Left ventricle myocardium inferior (tissue), 1 donor: Measurements from ENCODE around the gene MIGA2. TPM values are rescaled to one million over a fixed set of nuclear protein-coding genes. Genes with fewer than 3 reads are reported as not detected.
A peak's percentile ranks its signal among the peaks of the same experiment; 100 is the strongest.

Source experiments
- DNase-seq: peaks from one replicate; pipeline ENCODE4 v3.0.0-alpha.2; 2020
- H3K27ac ChIP-seq: fragments of 200-600 bp; replicated peaks from 2 replicates; pipeline ENCODE4 v1.8.0; 2021
- H3K27me3 ChIP-seq: fragments of 200-600 bp; 2 replicates; pipeline ENCODE4 v1.8.0; 2021; ENCODE audit warnings: low read depth
- H3K36me3 ChIP-seq: fragments of 200-600 bp; 2 replicates; pipeline ENCODE4 v1.8.0; 2021
- H3K4me1 ChIP-seq: fragments of 200-600 bp; 2 replicates; pipeline ENCODE4 v1.8.0; 2021
- H3K4me3 ChIP-seq: fragments of 200-600 bp; 2 replicates; pipeline ENCODE4 v1.8.0; 2021; ENCODE audit warnings: mild to moderate bottlenecking, moderate library complexity
- H3K9me3 ChIP-seq: fragments of 200-600 bp; replicated peaks from 2 replicates; pipeline ENCODE4 v1.8.0; 2021
- CTCF ChIP-seq: fragments of 200-600 bp; IDR thresholded peaks from 2 replicates; pipeline ENCODE4 v1.8.0; 2021; ENCODE audit warnings: antibody characterized with exemption, mild to moderate bottlenecking, borderline replicate concordance
- intact Hi-C: fragments of 100-400 bp; cut with micrococcal nuclease; formaldehyde crosslinking; loops from one replicate; pipeline ENCODE4 v1.11.0; 2022
- total RNA-seq: library from RNA; stranded (reverse); fragmentation: NEBNext Ultra II Directional; extraction: Animal tissue kit (Norgen Biotek cat#: 25700); gene quantifications from one replicate; pipeline ENCODE4 v1.2.1, GENCODE V29; 2021
- donor health status: DM: no; HTN: yes; CAD: no; lungs with severe emphysema.

The MIGA2 gene
- total RNA-seq, 1 donor from 2014 or later = 35.6 TPM

DNA sequence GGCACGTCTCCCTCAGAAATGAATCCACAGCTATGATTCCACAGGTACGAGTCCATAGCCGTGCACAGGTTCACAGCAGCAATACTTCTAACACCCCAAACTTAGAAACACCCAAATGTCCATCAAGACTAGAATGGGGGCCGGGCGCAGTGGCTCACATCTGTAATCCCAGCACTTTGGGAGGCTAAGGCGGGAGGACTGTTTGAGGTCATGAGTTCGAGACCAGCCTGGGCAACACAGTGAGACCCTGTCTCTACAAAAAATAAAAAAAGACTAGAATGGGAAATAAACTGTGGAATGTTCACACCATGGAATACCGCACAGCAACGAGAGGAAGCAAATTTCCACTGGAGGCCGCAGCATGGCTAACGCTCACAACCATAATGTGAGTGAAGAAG, 40.2 kb downstream of the MIGA2 start:
- Histone ChIP-seq H3K4me1 (peaks cover 15% of the 10 kb centered on the region), H3K27ac (no peak overlapping the region), H3K4me3 (no peak overlapping the region), H3K9me3 (no peaks in the 10 kb centered on the region), H3K36me3 (no peaks in the 10 kb centered on the region), H3K27me3 (no peaks in the 10 kb centered on the region)
- intact Hi-C loops = no loop called here
- TF ChIP-seq CTCF = no peak
- no peak for DNase-seq

DNA sequence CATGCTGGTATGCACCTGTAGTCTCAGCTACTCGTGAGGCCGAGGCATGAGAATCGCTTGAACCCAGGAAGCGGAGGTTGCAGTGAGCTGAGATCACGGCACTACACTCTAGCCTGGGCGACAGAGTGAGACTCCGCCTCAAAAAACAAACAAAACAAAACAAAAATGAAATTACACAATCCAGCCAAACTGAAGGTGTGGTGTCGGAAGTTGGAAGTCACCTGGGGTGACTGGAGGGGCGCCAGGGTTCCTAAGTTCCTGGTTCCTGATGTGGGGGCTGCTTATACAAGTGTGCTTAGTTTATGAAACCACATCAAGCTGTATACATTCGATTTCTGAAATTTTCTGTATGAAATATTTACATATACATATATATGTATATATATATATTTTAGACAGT, 40.8 kb downstream of the MIGA2 start:
- Histone ChIP-seq H3K4me3 (no peak overlapping the region), H3K9me3 (no peaks in the 10 kb centered on the region), H3K36me3 (no peaks in the 10 kb centered on the region), H3K4me1 (peaks cover 21% of the 10 kb centered on the region), H3K27ac (no peak overlapping the region), H3K27me3 (no peaks in the 10 kb centered on the region)
- no peak for TF ChIP-seq CTCF
- intact Hi-C loops = no loop called here
- DNase-seq = no peak

DNA sequence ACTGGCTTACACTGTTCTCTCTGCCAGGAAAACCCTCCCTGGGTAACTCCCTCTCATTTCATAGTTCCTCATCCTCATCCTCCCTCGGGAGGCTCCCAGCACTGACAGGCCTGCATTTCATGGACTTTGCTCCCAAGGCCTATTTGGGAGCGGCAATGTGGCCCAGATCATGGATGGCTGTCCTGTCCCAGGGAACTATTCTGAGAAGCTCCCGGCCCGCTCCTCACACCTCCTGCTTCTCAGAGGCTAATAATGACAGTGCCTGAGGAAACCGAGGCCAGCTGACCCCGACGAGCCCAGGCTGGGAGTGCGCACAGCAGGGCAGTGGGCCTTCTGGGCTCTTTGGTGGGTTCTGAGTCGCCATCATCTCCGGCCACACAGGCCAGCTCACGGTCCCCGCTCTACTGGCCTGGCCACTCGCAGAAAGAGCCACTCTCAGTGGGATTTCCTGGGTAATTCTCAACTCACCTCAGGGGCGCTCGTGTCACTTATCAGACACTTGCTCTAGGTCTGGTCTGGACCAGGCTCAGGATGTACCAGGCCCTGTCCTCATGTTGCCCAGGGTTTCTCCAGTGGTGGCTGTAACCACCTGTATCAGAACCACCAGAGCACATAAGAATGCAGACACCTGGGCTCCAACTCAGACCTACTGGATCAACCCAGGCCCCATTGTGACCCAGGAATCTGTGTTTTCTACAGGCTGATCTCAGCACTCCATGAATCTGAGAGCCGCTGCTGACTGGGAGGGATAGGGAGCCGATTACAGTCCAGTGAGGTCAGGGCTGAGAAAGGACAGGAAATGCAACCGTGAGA, 42.5 kb downstream of the MIGA2 start:
- DNase-seq = no peak
- H3K27me3 ChIP-seq = no peaks in the 10 kb centered on the region
- H3K9me3 ChIP-seq = no peaks in the 10 kb centered on the region
- no peak overlapping the region for H3K27ac ChIP-seq
- TF ChIP-seq CTCF = no peak
- H3K4me1 ChIP-seq = peaks cover 28% of the 10 kb centered on the region
- intact Hi-C loops = no loop called here
- no peaks in the 10 kb centered on the region for H3K36me3 ChIP-seq
- H3K4me3 ChIP-seq = no peak overlapping the region

DNA sequence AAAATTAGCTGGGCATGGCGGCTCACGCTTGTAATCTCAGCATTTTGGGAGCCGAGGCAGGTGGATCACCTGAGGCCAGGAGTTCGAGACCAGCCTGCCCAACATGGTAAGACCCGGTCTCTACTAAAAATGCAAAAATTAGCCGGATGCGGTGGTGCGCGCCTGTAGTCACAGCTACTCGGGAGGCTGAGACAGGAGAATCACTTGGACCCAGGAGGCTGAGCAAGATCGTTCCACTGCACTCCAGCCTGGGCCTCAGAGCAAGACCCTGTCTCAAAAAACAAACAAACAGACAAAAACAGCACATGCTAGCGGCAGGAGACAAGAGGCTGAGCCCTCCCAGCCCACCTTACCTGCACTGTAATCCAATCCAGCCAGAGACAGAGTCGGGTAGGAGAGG, 43.4 kb downstream of the MIGA2 start:
- Histone ChIP-seq H3K36me3 (peaks cover 3% of the 10 kb centered on the region), H3K27me3 (no peaks in the 10 kb centered on the region), H3K27ac (no peak overlapping the region), H3K9me3 (no peaks in the 10 kb centered on the region), H3K4me3 (peak overlapping the region; percentile 79), H3K4me1 (peaks cover 28% of the 10 kb centered on the region)
- DNase-seq = no peak
- no peak for TF ChIP-seq CTCF
- intact Hi-C loops = no loop called here

- peaks cover 28% of the 10 kb centered on the region for H3K4me1 ChIP-seq
- H3K27ac ChIP-seq = peak overlapping the region; percentile 91
- no peaks in the 10 kb centered on the region for H3K27me3 ChIP-seq
- intact Hi-C loops = no loop called here
- TF ChIP-seq CTCF = no peak
- peak overlapping the region; percentile 79 for H3K4me3 ChIP-seq
- no peaks in the 10 kb centered on the region for H3K9me3 ChIP-seq
- no peak for DNase-seq
- peaks cover 7% of the 10 kb centered on the region for H3K36me3 ChIP-seq
Measured at GRCh38 chr9:129080298-129080600, 43.8 kb downstream of the MIGA2 start.
